Keratinocyte (primary cell): ENCODE data around the gene LARGE1.

Source experiments
- EZH2 ChIP-seq: IDR thresholded peaks from one replicate; pipeline ENCODE4 v1.6.1; 2012; ENCODE audit warnings: inconsistent platforms, mild to moderate bottlenecking, low read length, moderate library complexity
- TF ChIP-seq, protein P1 (sequence below), 3 experiments: IDR thresholded peaks in 1 of 3; conservative IDR thresholded peaks in 1 of 3; optimal IDR thresholded peaks in 1 of 3; 2 replicates in 2 of 3; 3 replicates in 1 of 3; pipeline versions ENCODE3 to v1.5.1; 2011; ENCODE audit warnings: low read length in 3 of 3, mild to moderate bottlenecking in 3 of 3, moderate library complexity in 2 of 3, control low read depth in 1 of 3, inconsistent platforms in 1 of 3; ENCODE audit not compliant: insufficient read depth in 2 of 3; ENCODE audit errors: extremely low read depth in 1 of 3

DNA sequence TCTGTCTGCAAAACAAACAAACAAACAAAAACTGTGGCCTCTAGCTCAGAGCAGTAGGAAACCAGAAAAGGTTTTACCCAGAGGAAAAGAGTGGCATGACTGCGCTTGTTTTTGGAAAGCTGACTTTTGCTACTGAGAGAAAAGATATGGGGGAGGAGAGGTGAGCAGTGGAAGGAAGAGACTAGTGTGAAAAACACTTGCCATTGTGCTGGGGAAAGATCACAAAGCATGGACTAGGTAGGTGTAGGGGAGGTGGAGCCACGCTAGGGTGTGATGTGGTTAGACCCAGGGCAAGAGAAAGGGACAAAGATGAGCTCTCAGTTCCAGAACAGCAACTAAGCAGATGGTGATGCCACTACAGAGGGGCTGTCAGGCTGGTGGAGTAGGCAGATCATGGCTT, 319.2 kb downstream of the LARGE1 start:
- TF ChIP-seq, protein P1, sequence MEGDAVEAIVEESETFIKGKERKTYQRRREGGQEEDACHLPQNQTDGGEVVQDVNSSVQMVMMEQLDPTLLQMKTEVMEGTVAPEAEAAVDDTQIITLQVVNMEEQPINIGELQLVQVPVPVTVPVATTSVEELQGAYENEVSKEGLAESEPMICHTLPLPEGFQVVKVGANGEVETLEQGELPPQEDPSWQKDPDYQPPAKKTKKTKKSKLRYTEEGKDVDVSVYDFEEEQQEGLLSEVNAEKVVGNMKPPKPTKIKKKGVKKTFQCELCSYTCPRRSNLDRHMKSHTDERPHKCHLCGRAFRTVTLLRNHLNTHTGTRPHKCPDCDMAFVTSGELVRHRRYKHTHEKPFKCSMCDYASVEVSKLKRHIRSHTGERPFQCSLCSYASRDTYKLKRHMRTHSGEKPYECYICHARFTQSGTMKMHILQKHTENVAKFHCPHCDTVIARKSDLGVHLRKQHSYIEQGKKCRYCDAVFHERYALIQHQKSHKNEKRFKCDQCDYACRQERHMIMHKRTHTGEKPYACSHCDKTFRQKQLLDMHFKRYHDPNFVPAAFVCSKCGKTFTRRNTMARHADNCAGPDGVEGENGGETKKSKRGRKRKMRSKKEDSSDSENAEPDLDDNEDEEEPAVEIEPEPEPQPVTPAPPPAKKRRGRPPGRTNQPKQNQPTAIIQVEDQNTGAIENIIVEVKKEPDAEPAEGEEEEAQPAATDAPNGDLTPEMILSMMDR (optimal IDR thresholded peaks at IDR 0.05 in 1 of 3, IDR thresholded peaks at IDR 0.05 in 1 of 3, conservative IDR thresholded peaks at IDR 0.05 in 1 of 3; ENCODE audit: extremely low read depth in 1 of 3, insufficient read depth in 2 of 3, low read length in 3 of 3): no peak
- no peak for TF ChIP-seq EZH2
